ENCODE data around the gene COX7B2. TPM values are rescaled to one million over a fixed set of nuclear protein-coding genes. Genes with fewer than 3 reads are reported as not detected.

The COX7B2 gene
- polyA plus RNA-seq, 2 of the 4 experiments (the other 2 are of a cell fraction) = not detected

DNA sequence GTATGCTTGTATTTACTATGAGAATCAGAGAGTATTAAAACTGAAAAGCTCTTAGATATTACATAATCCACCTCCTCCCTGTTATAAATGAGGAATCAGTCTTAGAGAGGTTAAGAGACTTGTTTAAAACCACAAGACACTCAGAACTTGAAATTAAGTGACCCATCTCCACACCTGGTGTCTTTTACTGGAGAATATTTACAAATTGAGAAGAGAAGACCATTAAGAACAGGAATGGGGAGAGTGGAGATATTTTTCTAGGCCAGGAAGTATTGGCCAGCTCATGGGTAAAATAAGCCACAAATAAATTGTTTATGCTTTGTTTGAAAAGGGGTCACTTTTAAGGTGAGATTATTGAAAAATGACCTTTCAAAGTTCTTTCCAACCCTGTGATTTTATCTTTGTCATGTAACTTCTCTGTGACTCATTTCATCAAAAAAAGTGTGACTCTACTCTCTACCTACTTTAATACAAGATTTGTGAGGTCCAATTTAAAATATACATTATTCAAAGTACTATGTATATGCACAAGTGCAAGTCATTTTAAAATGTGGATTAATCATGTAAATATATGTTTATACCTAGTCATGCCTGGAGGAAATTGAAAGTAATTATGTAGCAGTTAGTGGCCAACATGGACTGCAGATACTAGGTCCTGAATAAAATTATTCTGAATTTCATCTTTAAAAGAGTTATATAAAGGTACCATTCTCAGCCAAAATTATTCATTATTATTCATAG lies 15.9 kb upstream of the COX7B2 start:
- Histone ChIP-seq H3K9me3 (no peaks in the 10 kb centered on the region), H3K4me2 (no peak overlapping the region), H3K27ac (no peak overlapping the region), H3K4me1 (no peaks in the 10 kb centered on the region), H3K4me3 (no peak overlapping the region)
- FAIRE-seq = no peak
- no peak for DNase-seq (ENCODE audit: low read depth in 1 of 2, low spot score in 1 of 2)
- ATAC-seq = no peak
- POLR2A ChIA-PET = no interaction called here
- CTCF ChIA-PET = no interaction called here
- TF ChIP-seq FOSL2 (IDR thresholded peaks at IDR 0.05) (no peak), FOSL2 (CRISPR knock-in tag; IDR thresholded peaks at IDR 0.05) (no peak), RCOR1 (IDR thresholded peaks at IDR 0.05; ENCODE audit: low read depth, low read length) (no peak), CEBPB (IDR thresholded peaks at IDR 0.05) (no peak), SMC3 (IDR thresholded peaks at IDR 0.05) (no peak), EHMT2 (IDR thresholded peaks at IDR 0.05; ENCODE audit: low read depth) (no peak), EP300 (IDR thresholded peaks at IDR 0.05) (no peak), ESRRA (IDR thresholded peaks at IDR 0.05; ENCODE audit: borderline replicate concordance, low read length) (no peak), TFCP2L1 (CRISPR knock-in tag; IDR thresholded peaks at IDR 0.05) (no peak), TP53 (CRISPR knock-in tag; IDR thresholded peaks at IDR 0.05) (no peak)

DNA sequence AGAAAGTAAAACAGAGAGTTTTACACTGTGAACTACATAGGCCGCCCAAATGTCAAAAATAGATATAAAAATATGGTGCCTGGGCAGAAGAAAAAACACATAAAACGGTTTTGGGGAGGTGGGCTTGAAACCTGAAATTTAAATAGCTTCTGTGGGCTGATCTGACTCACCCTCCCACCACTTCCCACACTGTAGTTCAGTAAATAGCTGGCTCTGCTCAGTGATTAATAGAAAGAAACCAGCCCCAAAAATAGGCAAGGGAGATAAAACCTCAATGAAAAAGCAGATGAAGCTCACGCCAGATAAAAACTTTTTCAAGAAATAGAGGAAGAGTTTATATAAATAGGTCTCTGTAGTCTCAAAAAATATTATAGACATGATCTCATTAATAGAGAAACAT lies 13.2 kb upstream of the COX7B2 start:
- Histone ChIP-seq H3K4me1 (no peaks in the 10 kb centered on the region), H3K4me3 (no peak overlapping the region), H3K4me2 (no peak overlapping the region), H3K27ac (no peak overlapping the region), H3K9me3 (no peaks in the 10 kb centered on the region)
- ChIA-PET POLR2A (no interaction called here), CTCF (no interaction called here)
- TF ChIP-seq RCOR1 (IDR thresholded peaks at IDR 0.05; ENCODE audit: low read depth, low read length) (no peak), BHLHE40 (IDR thresholded peaks at IDR 0.05; ENCODE audit: low read depth, low read length) (no peak), PHF8 (IDR thresholded peaks at IDR 0.05; ENCODE audit: borderline replicate concordance, low read depth) (no peak), EHF (CRISPR knock-in tag; IDR thresholded peaks at IDR 0.05) (no peak), ZC3H11A (IDR thresholded peaks at IDR 0.05) (no peak), KDM5A (IDR thresholded peaks at IDR 0.05) (no peak), SREBF2 (IDR thresholded peaks at IDR 0.05) (no peak), EP300 (IDR thresholded peaks at IDR 0.05) (no peak), ZSCAN20 (CRISPR knock-in tag; IDR thresholded peaks at IDR 0.05) (no peak), GATA3 (IDR thresholded peaks at IDR 0.05; ENCODE audit: borderline replicate concordance) (no peak), CBX2 (IDR thresholded peaks at IDR 0.05; ENCODE audit: borderline replicate concordance, low read depth) (no peak), EHMT2 (IDR thresholded peaks at IDR 0.05; ENCODE audit: low read depth) (no peak)
- TF ChIP-seq, protein P1, sequence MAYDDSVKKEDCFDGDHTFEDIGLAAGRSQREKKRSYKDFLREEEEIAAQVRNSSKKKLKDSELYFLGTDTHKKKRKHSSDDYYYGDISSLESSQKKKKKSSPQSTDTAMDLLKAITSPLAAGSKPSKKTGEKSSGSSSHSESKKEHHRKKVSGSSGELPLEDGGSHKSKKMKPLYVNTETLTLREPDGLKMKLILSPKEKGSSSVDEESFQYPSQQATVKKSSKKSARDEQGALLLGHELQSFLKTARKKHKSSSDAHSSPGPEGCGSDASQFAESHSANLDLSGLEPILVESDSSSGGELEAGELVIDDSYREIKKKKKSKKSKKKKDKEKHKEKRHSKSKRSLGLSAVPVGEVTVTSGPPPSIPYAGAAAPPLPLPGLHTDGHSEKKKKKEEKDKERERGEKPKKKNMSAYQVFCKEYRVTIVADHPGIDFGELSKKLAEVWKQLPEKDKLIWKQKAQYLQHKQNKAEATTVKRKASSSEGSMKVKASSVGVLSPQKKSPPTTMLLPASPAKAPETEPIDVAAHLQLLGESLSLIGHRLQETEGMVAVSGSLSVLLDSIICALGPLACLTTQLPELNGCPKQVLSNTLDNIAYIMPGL (CRISPR knock-in tag; IDR thresholded peaks at IDR 0.05; ENCODE audit: borderline replicate concordance) = no peak
- DNase-seq (ENCODE audit: low read depth in 1 of 2, low spot score in 1 of 2) (no peak), FAIRE-seq (no peak), ATAC-seq (no peak)
- 3% methylated on average over 3 of the region's 3 CpGs for WGBS (ENCODE audit: missing lambda C conversion rate)

DNA sequence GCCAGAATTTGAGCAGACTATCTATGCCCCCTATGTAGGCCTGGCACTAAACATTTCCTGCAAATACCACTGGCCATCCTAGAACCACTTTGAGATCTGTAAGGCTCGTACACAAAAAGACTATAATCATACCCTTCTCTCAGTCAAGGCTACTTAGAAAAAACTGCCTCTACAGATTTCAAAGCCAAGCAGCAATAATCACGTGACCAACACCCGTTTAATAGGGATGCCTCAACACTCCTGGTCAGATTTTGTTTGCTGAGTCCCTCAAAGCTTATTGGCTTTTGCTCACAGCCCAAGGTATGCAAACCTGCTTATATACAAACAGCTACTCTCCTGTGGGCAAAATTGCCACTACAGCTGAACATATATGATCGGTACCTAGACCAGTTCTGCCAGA lies 897 bp downstream of the COX7B2 start:
- H3K27ac ChIP-seq = no peak overlapping the region
- FAIRE-seq (no peak), DNase-seq (ENCODE audit: low read depth in 1 of 2, low spot score in 1 of 2) (no peak), ATAC-seq (no peak)
- 3% methylated on average over 3 of the region's 4 CpGs for WGBS (ENCODE audit: missing lambda C conversion rate)
- ChIA-PET CTCF (no interaction called here), POLR2A (no interaction called here)
- no peaks in the 10 kb centered on the region for H3K4me1 ChIP-seq
- no peak overlapping the region for H3K4me3 ChIP-seq
- no peaks in the 10 kb centered on the region for H3K9me3 ChIP-seq
- TF ChIP-seq EHMT2 (IDR thresholded peaks at IDR 0.05; ENCODE audit: low read depth) (no peak), FOSB (CRISPR knock-in tag; IDR thresholded peaks at IDR 0.05) (no peak), USF2 (IDR thresholded peaks at IDR 0.05) (no peak), NFE2L2 (conservative IDR thresholded peaks at IDR 0.05; ENCODE audit: low read length) (no peak), CBX8 (IDR thresholded peaks at IDR 0.05) (no peak), HEYL (CRISPR knock-in tag; IDR thresholded peaks at IDR 0.05) (no peak), HOXB5 (CRISPR knock-in tag; IDR thresholded peaks at IDR 0.05) (no peak), ZSCAN20 (CRISPR knock-in tag; IDR thresholded peaks at IDR 0.05) (no peak), TFCP2L1 (CRISPR knock-in tag; IDR thresholded peaks at IDR 0.05) (no peak), HES2 (IDR thresholded peaks at IDR 0.05) (no peak), EHF (CRISPR knock-in tag; IDR thresholded peaks at IDR 0.05) (no peak), RCOR1 (IDR thresholded peaks at IDR 0.05; ENCODE audit: low read depth, low read length) (no peak)
- TF ChIP-seq, protein P2, sequence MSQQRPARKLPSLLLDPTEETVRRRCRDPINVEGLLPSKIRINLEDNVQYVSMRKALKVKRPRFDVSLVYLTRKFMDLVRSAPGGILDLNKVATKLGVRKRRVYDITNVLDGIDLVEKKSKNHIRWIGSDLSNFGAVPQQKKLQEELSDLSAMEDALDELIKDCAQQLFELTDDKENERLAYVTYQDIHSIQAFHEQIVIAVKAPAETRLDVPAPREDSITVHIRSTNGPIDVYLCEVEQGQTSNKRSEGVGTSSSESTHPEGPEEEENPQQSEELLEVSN (IDR thresholded peaks at IDR 0.05; ENCODE audit: borderline replicate concordance, low read depth) = no peak
- H3K4me2 ChIP-seq = no peak overlapping the region
